ENCODE measurements around the gene OTUD1. TPM values are rescaled to one million over a fixed set of nuclear protein-coding genes. Genes with fewer than 3 reads are reported as not detected.

OTUD1 gene
- polyA plus RNA-seq, 1 donor: 29.7 TPM

GRCh38 chr10:23469596-23470237 is 30.8 kb downstream of the OTUD1 start:
- DNase-seq: peak; percentile 25

GRCh38 chr10:23472181-23472580 is 33.3 kb downstream of the OTUD1 start:
- DNase-seq: no peak

- no peak for DNase-seq
Observed at GRCh38 chr10:23474081-23474480, 35.2 kb downstream of the OTUD1 start.

GRCh38 chr10:23474626-23475025 is 35.8 kb downstream of the OTUD1 start:
- DNase-seq: no peak

GRCh38 chr10:23478570-23478969 is 39.7 kb downstream of the OTUD1 start:
- no peak for DNase-seq

GRCh38 chr10:23479798-23480473 is 41.1 kb downstream of the OTUD1 start:
- no peak for DNase-seq

GRCh38 chr10:23481363-23481961 is 42.6 kb downstream of the OTUD1 start:
- DNase-seq: no peak

- DNase-seq: no peak
Observed at GRCh38 chr10:23490115-23490514, 51.2 kb downstream of the OTUD1 start.

Other genes starting within 250 kb of the OTUD1 start
- not detected for gene PTF1A, start 246.8 kb upstream of the OTUD1 start, polyA plus RNA-seq (ENCODE audit: insufficient read length)
- not detected for gene C10orf67, start 94.3 kb upstream of the OTUD1 start, polyA plus RNA-seq (ENCODE audit: insufficient read length)